Cerebellar nuclear complex (tissue), 1 donor: Measurements from ENCODE around the gene FGF10.

Experiments used
- DNase-seq, 2 experiments: peaks; one replicate each; lab custom pipeline; 2025; lab: John Stamatoyannopoulos, UW

FGF10 gene

GRCh38 chr5:44257653-44258365 is 131.4 kb downstream of the FGF10 start:
- no peak for DNase-seq

GRCh38 chr5:44257221-44257620 is 132.0 kb downstream of the FGF10 start:
- DNase-seq: no peak
